GM23338 (cell line): ENCODE results near the gene CEBPE. TPM values are rescaled to one million over a fixed set of nuclear protein-coding genes. Genes with fewer than 3 reads are reported as not detected.

Experiments
- ATAC-seq: fragments of 200-7000 bp; cut with Tn5 transposase; 3 replicates; pipeline ENCODE4 v1.9.1; 2020
- DNase-seq: peaks from one replicate; pipeline ENCODE4 v3.0.0-alpha.2; 2015; ENCODE audit warnings: low spot score
- H2AFZ ChIP-seq: fragments of 200-600 bp; sonication (generic); 2 replicates; pipeline ENCODE4 v1.8.0; 2016; ENCODE audit warnings: antibody characterized with exemption, mild to moderate bottlenecking, moderate library complexity
- H3F3A ChIP-seq: fragments of 200-600 bp; sonication (generic); replicated peaks from 2 replicates; pipeline ENCODE4 v1.8.0; 2017; ENCODE audit warnings: antibody characterized with exemption, mixed run types, low read depth
- H3K27ac ChIP-seq: fragments of 200-600 bp; sonication (generic); 2 replicates; pipeline ENCODE4 v1.6.1; 2016; ENCODE audit warnings: low read depth
- H3K27me3 ChIP-seq: fragments of 200-600 bp; sonication (generic); 2 replicates; pipeline ENCODE4 v1.8.0; 2016; ENCODE audit warnings: mild to moderate bottlenecking, mixed run types, moderate library complexity; ENCODE audit not compliant: insufficient read depth
- H3K36me3 ChIP-seq: fragments of 200-600 bp; sonication (generic); 2 replicates; pipeline ENCODE4 v1.8.0; 2016; ENCODE audit warnings: mild to moderate bottlenecking; ENCODE audit not compliant: insufficient read depth
- H3K4me1 ChIP-seq: fragments of 200-600 bp; sonication (generic); 2 replicates; pipeline ENCODE4 v1.8.0; 2016; ENCODE audit warnings: mild to moderate bottlenecking, moderate library complexity; ENCODE audit not compliant: insufficient read depth
- H3K4me2 ChIP-seq: fragments of 200-600 bp; sonication (generic); 2 replicates; pipeline ENCODE4 v1.7.1; 2017; ENCODE audit warnings: mixed run types
- H3K4me3 ChIP-seq: fragments of 200-600 bp; sonication (generic); 2 replicates; pipeline ENCODE4 v1.6.1; 2016; ENCODE audit warnings: mixed run types
- H3K79me2 ChIP-seq: fragments of 200-600 bp; sonication (generic); replicated peaks from 2 replicates; pipeline ENCODE4 v1.8.0; 2017; ENCODE audit warnings: mild to moderate bottlenecking; ENCODE audit not compliant: insufficient read depth
- H3K9me2 ChIP-seq: fragments of 200-600 bp; sonication (generic); 2 replicates; pipeline ENCODE4 v1.8.0; 2017; ENCODE audit not compliant: insufficient read depth
- H4K20me1 ChIP-seq: fragments of 200-600 bp; sonication (generic); replicated peaks from 2 replicates; pipeline ENCODE4 v1.8.0; 2017; ENCODE audit warnings: mild to moderate bottlenecking; ENCODE audit not compliant: insufficient read depth
- H3K27ac Mint-ChIP-seq: 2 replicates; pipeline ENCODE4 v1.8.0; 2020; ENCODE audit warnings: inconsistent platforms, mild to moderate bottlenecking, moderate library complexity, mixed read lengths
- H3K27me3 Mint-ChIP-seq: 3 replicates; pipeline ENCODE4 v1.8.0; 2022; ENCODE audit warnings: low read depth, mild to moderate bottlenecking, moderate library complexity, mixed read lengths, inconsistent platforms; ENCODE audit not compliant: insufficient read depth, poor library complexity
- H3K36me3 Mint-ChIP-seq: 3 replicates; pipeline ENCODE4 v1.8.0; 2021; ENCODE audit warnings: low read depth, mild to moderate bottlenecking, inconsistent platforms, moderate library complexity, mixed read lengths
- H3K4me1 Mint-ChIP-seq: 3 replicates; pipeline ENCODE4 v1.8.0; 2020; ENCODE audit warnings: mild to moderate bottlenecking, inconsistent platforms, mixed read lengths
- H3K4me3 Mint-ChIP-seq: 3 replicates; pipeline ENCODE4 v1.8.0; 2021; ENCODE audit warnings: moderate library complexity, mild to moderate bottlenecking, inconsistent platforms, mixed read lengths
- H3K9me3 Mint-ChIP-seq: 3 replicates; pipeline ENCODE4 v1.8.0; 2020; ENCODE audit warnings: moderate library complexity, mild to moderate bottlenecking, inconsistent platforms, mixed read lengths
- CREB1 ChIP-seq: fragments of 250-450 bp; sonication (Bioruptor Pico); IDR thresholded peaks from 2 replicates; pipeline ENCODE4 v1.5.0; 2020; ENCODE audit warnings: low read depth, mild to moderate bottlenecking, moderate library complexity
- CTCF ChIP-seq, 2 experiments: fragments of 200-600 bp in 1 of 2; sonication (generic) in 1 of 2; conservative IDR thresholded peaks; 2 replicates each; pipeline versions ENCODE4 v1.5.1 to v1.6.1; 2016 to 2017; ENCODE audit warnings: antibody characterized with exemption in 2 of 2, low read depth in 2 of 2, mild to moderate bottlenecking in 2 of 2, moderate library complexity in 1 of 2
- ETS1 ChIP-seq: IDR thresholded peaks from 2 replicates; pipeline ENCODE4 v1.6.1; 2016; ENCODE audit warnings: antibody characterized with exemption
- EZH2 ChIP-seq: fragments of 200-600 bp; sonication (generic); IDR thresholded peaks from one replicate; pipeline ENCODE4 v1.8.0; 2017; ENCODE audit warnings: antibody characterized with exemption, mild to moderate bottlenecking, low read depth; ENCODE audit not compliant: unreplicated experiment
- EZH2phosphoT487 ChIP-seq: fragments of 200-600 bp; sonication (generic); IDR thresholded peaks from one replicate; pipeline ENCODE4 v1.8.1; 2018; ENCODE audit warnings: antibody characterized with exemption; ENCODE audit not compliant: unreplicated experiment
- NANOG ChIP-seq: IDR thresholded peaks from 2 replicates; pipeline ENCODE4 v1.6.1; 2016; ENCODE audit warnings: antibody characterized with exemption, borderline replicate concordance
- POLR2AphosphoS5 ChIP-seq: IDR thresholded peaks from 2 replicates; pipeline ENCODE4 v1.6.1; 2016; ENCODE audit warnings: antibody characterized with exemption, low read depth
- REST ChIP-seq: IDR thresholded peaks from one replicate; pipeline ENCODE4 v1.6.1; 2018; ENCODE audit warnings: antibody characterized with exemption; ENCODE audit not compliant: unreplicated experiment
- ZNF331 ChIP-seq: fragments of 250-450 bp; sonication (Bioruptor Pico); IDR thresholded peaks from 2 replicates; pipeline ENCODE4 v1.5.0; 2020; ENCODE audit warnings: low read depth, mild to moderate bottlenecking, moderate library complexity
- ZNF462 ChIP-seq: fragments of 250-450 bp; sonication (Bioruptor Pico); IDR thresholded peaks from 2 replicates; pipeline ENCODE4 v1.5.0; 2020; ENCODE audit warnings: mild to moderate bottlenecking, moderate library complexity
- polyA plus RNA-seq: library from polyadenylated mRNA; unstranded; fragments of >200 nt; fragmentation: Nextera tagmentation; extraction: Ambion mirVana; gene quantifications from 2 replicates; pipeline ENCODE4 v1.2.1, GENCODE V29; 2016
- total RNA-seq: library from RNA; depleted of rRNA; stranded (reverse); fragments of >200 nt; shearing (Covaris generic); gene quantifications from 2 replicates; pipeline ENCODE4 v1.2.3, GENCODE V29; 2014

CEBPE gene
- total and polyA plus RNA-seq, 2 experiments from 2014 or later, result not detected

GRCh38 chr14:23151342-23151741, 32.3 kb upstream of the CEBPE start:
- Histone ChIP-seq H3K79me2 (no peaks in the 10 kb centered on the region), H3K36me3 (peaks cover 11% of the 10 kb centered on the region; the same call in 1 of the 2 replicates), H3K4me1 (peaks cover 18% of the 10 kb centered on the region), H3K27me3 (no peaks in the 10 kb centered on the region), H3K4me3 (no peak overlapping the region), H4K20me1 (peaks cover 5% of the 10 kb centered on the region), H3F3A (peaks cover 6% of the 10 kb centered on the region; the same call in 1 of the 2 replicates), H3K4me2 (no peak overlapping the region), H3K9me2 (peaks cover 6% of the 10 kb centered on the region; the same call in 1 of the 2 replicates), H3K27ac (no peak overlapping the region), H2AFZ (no peak overlapping the region)
- no peak overlapping the region for H3K4me3 Mint-ChIP-seq
- H3K4me1 Mint-ChIP-seq, result peaks cover 28% of the 10 kb centered on the region
- DNase-seq (no peak), ATAC-seq (no peak)
- H3K9me3 Mint-ChIP-seq, result no peaks in the 10 kb centered on the region; the same call in 1 of the 3 replicates
- H3K27me3 Mint-ChIP-seq, result peaks cover 4% of the 10 kb centered on the region
- peaks cover 49% of the 10 kb centered on the region for H3K36me3 Mint-ChIP-seq
- H3K27ac Mint-ChIP-seq, result no peak overlapping the region
- TF ChIP-seq CREB1 (no peak), ETS1 (no peak), POLR2AphosphoS5 (no peak), REST (no peak), ZNF331 (no peak), ZNF462 (no peak), EZH2 (no peak), NANOG (no peak), CTCF (conservative IDR thresholded peaks at IDR 0.05; ENCODE audit: low read depth in 2 of 2) (no peak), EZH2phosphoT487 (no peak)
